ENCODE measurements around the gene ENTPD6.

Gene ENTPD6

GRCh38 chr20:25252686-25253421 is 57.3 kb downstream of the ENTPD6 start:
- no peak for DNase-seq (ENCODE audit: extremely low read depth, low read depth)
- TF ChIP-seq, protein P1, sequence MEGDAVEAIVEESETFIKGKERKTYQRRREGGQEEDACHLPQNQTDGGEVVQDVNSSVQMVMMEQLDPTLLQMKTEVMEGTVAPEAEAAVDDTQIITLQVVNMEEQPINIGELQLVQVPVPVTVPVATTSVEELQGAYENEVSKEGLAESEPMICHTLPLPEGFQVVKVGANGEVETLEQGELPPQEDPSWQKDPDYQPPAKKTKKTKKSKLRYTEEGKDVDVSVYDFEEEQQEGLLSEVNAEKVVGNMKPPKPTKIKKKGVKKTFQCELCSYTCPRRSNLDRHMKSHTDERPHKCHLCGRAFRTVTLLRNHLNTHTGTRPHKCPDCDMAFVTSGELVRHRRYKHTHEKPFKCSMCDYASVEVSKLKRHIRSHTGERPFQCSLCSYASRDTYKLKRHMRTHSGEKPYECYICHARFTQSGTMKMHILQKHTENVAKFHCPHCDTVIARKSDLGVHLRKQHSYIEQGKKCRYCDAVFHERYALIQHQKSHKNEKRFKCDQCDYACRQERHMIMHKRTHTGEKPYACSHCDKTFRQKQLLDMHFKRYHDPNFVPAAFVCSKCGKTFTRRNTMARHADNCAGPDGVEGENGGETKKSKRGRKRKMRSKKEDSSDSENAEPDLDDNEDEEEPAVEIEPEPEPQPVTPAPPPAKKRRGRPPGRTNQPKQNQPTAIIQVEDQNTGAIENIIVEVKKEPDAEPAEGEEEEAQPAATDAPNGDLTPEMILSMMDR (IDR thresholded peaks at IDR 0.05; ENCODE audit: low read depth, low read length) = no peak

- DNase-seq (ENCODE audit: extremely low read depth, low read depth) = no peak
- TF ChIP-seq, protein P1 (IDR thresholded peaks at IDR 0.05; ENCODE audit: low read depth, low read length) = no peak
Measured at GRCh38 chr20:25253606-25254275, 58.2 kb downstream of the ENTPD6 start.

DNA sequence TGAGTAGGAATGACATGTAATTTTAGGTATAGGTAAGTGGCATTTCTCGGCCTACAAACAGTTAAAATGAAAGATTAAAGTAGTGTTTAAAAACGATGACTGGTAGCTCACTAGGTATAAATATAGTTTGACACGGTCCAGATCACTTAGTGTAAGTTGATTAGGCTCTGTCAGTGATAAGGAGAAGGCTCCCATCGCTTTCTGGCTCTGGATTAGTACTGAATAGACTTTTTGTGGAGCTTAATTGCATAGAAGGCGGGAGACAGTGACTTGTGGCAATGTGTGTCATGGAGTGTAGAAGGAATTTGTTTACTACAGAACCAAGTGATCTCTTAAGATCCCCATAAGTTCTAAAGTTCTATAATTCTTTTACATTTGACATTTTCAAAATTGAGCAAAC is 59.1 kb downstream of the ENTPD6 start:
- no peak for DNase-seq (ENCODE audit: extremely low read depth, low read depth)
- TF ChIP-seq, protein P1 (IDR thresholded peaks at IDR 0.05; ENCODE audit: low read depth, low read length) = no peak

GRCh38 chr20:25254986-25255680 is 59.6 kb downstream of the ENTPD6 start:
- DNase-seq (ENCODE audit: extremely low read depth, low read depth) = no peak
- TF ChIP-seq, protein P1 (IDR thresholded peaks at IDR 0.05; ENCODE audit: low read depth, low read length) = no peak

DNA sequence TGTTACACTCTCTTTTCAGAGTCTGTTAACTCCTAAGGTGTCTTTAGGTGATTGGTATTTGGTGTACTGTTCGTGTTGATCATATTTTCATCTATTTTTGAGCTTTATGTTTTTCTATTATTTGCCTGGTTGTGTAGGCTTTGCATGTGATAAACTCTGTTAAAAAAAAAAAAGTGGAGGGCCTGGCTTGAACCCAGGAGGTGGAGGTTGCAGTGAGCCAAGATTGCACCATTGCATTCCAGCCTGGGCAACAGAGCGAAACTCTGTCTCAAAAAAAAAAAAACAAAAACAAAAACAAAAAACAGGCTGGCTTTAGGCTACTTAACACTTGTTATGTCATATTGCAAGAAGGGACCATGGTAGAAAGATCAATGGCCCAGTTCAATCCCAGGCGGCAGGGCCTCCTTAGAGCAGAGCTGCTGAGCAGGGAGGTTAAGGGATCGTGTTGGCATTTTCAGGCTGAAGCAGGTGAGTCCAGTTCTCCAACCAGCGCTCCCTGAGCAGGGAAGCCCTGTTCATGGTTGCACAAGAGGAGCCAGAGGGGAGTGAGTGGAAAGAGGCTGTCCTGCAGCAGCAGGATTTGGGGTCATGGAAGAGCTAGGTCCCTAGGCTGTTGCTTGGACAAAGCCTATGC is 60.8 kb downstream of the ENTPD6 start:
- DNase-seq (ENCODE audit: extremely low read depth, low read depth) = no peak
- TF ChIP-seq, protein P1 (IDR thresholded peaks at IDR 0.05; ENCODE audit: low read depth, low read length) = no peak

GRCh38 chr20:25257130-25257529 is 61.6 kb downstream of the ENTPD6 start:
- TF ChIP-seq, protein P1 (IDR thresholded peaks at IDR 0.05; ENCODE audit: low read depth, low read length) = no peak
- no peak for DNase-seq (ENCODE audit: extremely low read depth, low read depth)

Data from AG09319 (cell line).